CD4-positive, CD25-positive, alpha-beta regulatory T cell (primary cell): Measurements from ENCODE around the gene LSR. TPM values are rescaled to one million over a fixed set of nuclear protein-coding genes. Genes with fewer than 3 reads are reported as not detected.

Experiments used
- ATAC-seq, 2 donors: fragments of 150-1000 bp; cut with Tn5 transposase; one replicate each; pipeline ENCODE4 v1.10.0; 2021; ENCODE audit warnings: low read depth in 2 of 2, moderate number of reproducible peaks in 2 of 2, moderate library complexity in 1 of 2
- DNase-seq, 3 donors: peaks; one replicate each; pipeline versions ENCODE4 v3.0.0 to v3.0.0-alpha.2; 2012 to 2022; ENCODE audit warnings: mixed read lengths in 1 of 3
- H3K27ac ChIP-seq: one replicate; pipeline ENCODE4 v1.7.0; 2013; ENCODE audit warnings: mild to moderate bottlenecking, low read length; ENCODE audit not compliant: insufficient read depth, poor library complexity, severe bottlenecking
- H3K27me3 ChIP-seq: one replicate; pipeline ENCODE4 v1.7.0; 2013; ENCODE audit warnings: low read length; ENCODE audit not compliant: control insufficient read depth, insufficient read depth
- H3K36me3 ChIP-seq: one replicate; pipeline ENCODE4 v1.7.0; 2013; ENCODE audit warnings: mild to moderate bottlenecking, low read length, moderate library complexity; ENCODE audit not compliant: control insufficient read depth, insufficient read depth
- H3K4me1 ChIP-seq: 2 replicates; pipeline ENCODE4 v1.7.0; 2013; ENCODE audit warnings: mild to moderate bottlenecking, low read length; ENCODE audit not compliant: insufficient read depth, control insufficient read depth, poor library complexity, severe bottlenecking
- H3K4me3 ChIP-seq: one replicate; pipeline ENCODE4 v1.7.0; 2013; ENCODE audit warnings: low read depth, mild to moderate bottlenecking, low read length, moderate library complexity
- H3K9me3 ChIP-seq, 2 experiments: 1 replicate in 1 of 2; 2 replicates in 1 of 2; pipeline ENCODE4 v1.7.0; 2013; ENCODE audit warnings: low read length in 2 of 2, mild to moderate bottlenecking in 1 of 2, moderate library complexity in 1 of 2; ENCODE audit not compliant: control insufficient read depth in 2 of 2
- H3K27ac Mint-ChIP-seq, 3 donors: one replicate each; pipeline ENCODE4 v1.8.0; 2020 to 2022; ENCODE audit warnings: mild to moderate bottlenecking in 3 of 3, mixed read lengths in 3 of 3, moderate library complexity in 2 of 3
- H3K27me3 Mint-ChIP-seq: one replicate; pipeline ENCODE4 v1.8.0; 2022; ENCODE audit warnings: mild to moderate bottlenecking, mixed read lengths
- H3K36me3 Mint-ChIP-seq: one replicate; pipeline ENCODE4 v1.8.0; 2020; ENCODE audit warnings: mixed read lengths
- H3K4me1 Mint-ChIP-seq, 4 donors: one replicate each; pipeline ENCODE4 v1.8.0; 2020 to 2022; ENCODE audit warnings: mixed read lengths in 4 of 4, mild to moderate bottlenecking in 1 of 4
- H3K4me3 Mint-ChIP-seq, 4 donors: one replicate each; pipeline ENCODE4 v1.8.0; 2020 to 2022; ENCODE audit warnings: mild to moderate bottlenecking in 4 of 4, mixed read lengths in 4 of 4, moderate library complexity in 3 of 4
- H3K9me3 Mint-ChIP-seq, 7 donors: one replicate each; pipeline ENCODE4 v1.8.0; 2020 to 2022; ENCODE audit warnings: mixed read lengths in 7 of 7, mild to moderate bottlenecking in 3 of 7, moderate library complexity in 2 of 7
- polyA plus RNA-seq, 4 donors: library from polyadenylated mRNA; unstranded; fragments of 300-500 nt; fragmentation: Illumina TruSeq; gene quantifications; one replicate each; pipeline ENCODE4 v1.2.3, GENCODE V29; 2021
- total RNA-seq: library from RNA; stranded (reverse); gene quantifications from one replicate; pipeline ENCODE4 v1.2.3, GENCODE V29; 2022

The LSR gene
- total and polyA plus RNA-seq, 5 donors from 2014 or later = 28.1 to 66.1 (median 49.9) TPM

GRCh38 chr19:35214766-35215422, 33.9 kb upstream of the LSR start:
- Histone ChIP-seq H3K4me1 (peaks cover 54% of the 10 kb centered on the region), H3K27ac (peak overlapping the region; percentile 96), H3K27me3 (no peaks in the 10 kb centered on the region), H3K36me3 (no peaks in the 10 kb centered on the region), H3K9me3 (peaks cover 0 to 3% of the 10 kb centered on the region in 2 experiments), H3K4me3 (no peak overlapping the region)
- H3K9me3 Mint-ChIP-seq = peaks cover 0 to 6% (median 3%) of the 10 kb centered on the region in 7 donors
- peak overlapping the region in 1 of 4 donors; percentile 31 for H3K4me3 Mint-ChIP-seq
- no peak for DNase-seq
- no peak for ATAC-seq
- no peaks in the 10 kb centered on the region for H3K36me3 Mint-ChIP-seq
- H3K4me1 Mint-ChIP-seq = peaks cover 12 to 80% (median 44%) of the 10 kb centered on the region in 4 donors
- H3K27me3 Mint-ChIP-seq = peaks cover 8% of the 10 kb centered on the region
- H3K27ac Mint-ChIP-seq = peak overlapping the region; percentile 100

- Mint-ChIP-seq H3K27me3 (peaks cover 8% of the 10 kb centered on the region), H3K9me3 (peaks cover 0 to 6% (median 3%) of the 10 kb centered on the region in 7 donors), H3K4me1 (peaks cover 12 to 78% (median 45%) of the 10 kb centered on the region in 4 donors), H3K4me3 (peak overlapping the region in 1 of 4 donors; percentile 43), H3K36me3 (no peaks in the 10 kb centered on the region), H3K27ac (peak overlapping the region; percentile 100)
- Histone ChIP-seq H3K27ac (peak overlapping the region; percentile 38), H3K36me3 (no peaks in the 10 kb centered on the region), H3K9me3 (peaks cover 0 to 3% of the 10 kb centered on the region in 2 experiments), H3K4me1 (peaks cover 46% of the 10 kb centered on the region), H3K4me3 (no peak overlapping the region), H3K27me3 (no peaks in the 10 kb centered on the region)
- ATAC-seq (no peak), DNase-seq (peak in 1 of 3 donors; percentile 23)
Observed at GRCh38 chr19:35216016-35216832, 32.6 kb upstream of the LSR start.

- Mint-ChIP-seq H3K4me3 (peak overlapping the region in 1 of 4 donors; percentile 43), H3K27me3 (peaks cover 2% of the 10 kb centered on the region), H3K4me1 (peaks cover 9 to 75% (median 38%) of the 10 kb centered on the region in 4 donors), H3K27ac (peak overlapping the region; percentile 100), H3K9me3 (peaks cover 0 to 6% (median 3%) of the 10 kb centered on the region in 7 donors), H3K36me3 (no peaks in the 10 kb centered on the region)
- Histone ChIP-seq H3K27ac (peak overlapping the region; percentile 38), H3K36me3 (no peaks in the 10 kb centered on the region), H3K9me3 (peaks cover 0 to 3% of the 10 kb centered on the region in 2 experiments), H3K27me3 (no peaks in the 10 kb centered on the region), H3K4me1 (peaks cover 38% of the 10 kb centered on the region), H3K4me3 (no peak overlapping the region)
- ATAC-seq (peak in 1 of 2 donors; percentile 7), DNase-seq (peak; percentile 30 to 75 (median 61))
Observed at GRCh38 chr19:35216833-35217648, 31.8 kb upstream of the LSR start.

GRCh38 chr19:35217649-35217990, 31.2 kb upstream of the LSR start:
- no peak for DNase-seq
- no peak overlapping the region for H3K27ac ChIP-seq
- Mint-ChIP-seq H3K27ac (peak overlapping the region in 2 of 3 donors; percentile 60 to 100), H3K36me3 (no peaks in the 10 kb centered on the region), H3K4me3 (no peak overlapping the region), H3K27me3 (no peaks in the 10 kb centered on the region), H3K9me3 (peaks cover 0 to 6% (median 3%) of the 10 kb centered on the region in 7 donors), H3K4me1 (peaks cover 6 to 71% (median 33%) of the 10 kb centered on the region in 4 donors)
- no peak for ATAC-seq
- no peaks in the 10 kb centered on the region for H3K36me3 ChIP-seq
- H3K27me3 ChIP-seq = no peaks in the 10 kb centered on the region
- H3K9me3 ChIP-seq = peaks cover 0 to 3% of the 10 kb centered on the region in 2 experiments
- no peak overlapping the region for H3K4me3 ChIP-seq
- H3K4me1 ChIP-seq = peaks cover 32% of the 10 kb centered on the region

- Mint-ChIP-seq H3K9me3 (peaks cover 0 to 6% (median 3%) of the 10 kb centered on the region in 7 donors), H3K27me3 (no peaks in the 10 kb centered on the region), H3K4me1 (peaks cover 2 to 70% (median 32%) of the 10 kb centered on the region in 4 donors), H3K36me3 (peaks cover 3% of the 10 kb centered on the region), H3K27ac (peak overlapping the region in 1 of 3 donors; percentile 30), H3K4me3 (no peak overlapping the region)
- no peak overlapping the region for H3K4me3 ChIP-seq
- H3K9me3 ChIP-seq = peaks cover 0 to 3% of the 10 kb centered on the region in 2 experiments
- no peaks in the 10 kb centered on the region for H3K36me3 ChIP-seq
- no peak overlapping the region for H3K27ac ChIP-seq
- ATAC-seq (no peak), DNase-seq (no peak)
- peaks cover 28% of the 10 kb centered on the region for H3K4me1 ChIP-seq
- H3K27me3 ChIP-seq = no peaks in the 10 kb centered on the region
Observed at GRCh38 chr19:35219008-35219407, 29.8 kb upstream of the LSR start.

- Mint-ChIP-seq H3K4me1 (peaks cover 0 to 62% (median 21%) of the 10 kb centered on the region in 4 donors), H3K27me3 (no peaks in the 10 kb centered on the region), H3K4me3 (peak overlapping the region in 2 of 4 donors; percentile 7 to 61), H3K36me3 (peaks cover 3% of the 10 kb centered on the region), H3K27ac (peak overlapping the region in 1 of 3 donors; percentile 65), H3K9me3 (peaks cover 0 to 6% (median 3%) of the 10 kb centered on the region in 7 donors)
- H3K4me3 ChIP-seq = no peak overlapping the region
- H3K4me1 ChIP-seq = peaks cover 21% of the 10 kb centered on the region
- DNase-seq = peak in 1 of 3 donors; percentile 40
- peaks cover 0 to 3% of the 10 kb centered on the region in 2 experiments for H3K9me3 ChIP-seq
- ATAC-seq = no peak
- no peaks in the 10 kb centered on the region for H3K36me3 ChIP-seq
- H3K27me3 ChIP-seq = no peaks in the 10 kb centered on the region
- no peak overlapping the region for H3K27ac ChIP-seq
Observed at GRCh38 chr19:35220315-35220921, 28.4 kb upstream of the LSR start.
